SK-N-DZ (cell line): ENCODE measurements around the gene MED16.

Experiments used
- DNase-seq: peaks from one replicate; pipeline ENCODE4 v3.0.0-alpha.2; 2015; ENCODE audit warnings: low spot score

The MED16 gene

GRCh38 chr19:872266-872951, 20.6 kb downstream of the MED16 start:
- DNase-seq, result peak; percentile 62

- no peak for DNase-seq
Observed at GRCh38 chr19:871446-872265, 21.3 kb downstream of the MED16 start.

GRCh38 chr19:870963-871401, 22.0 kb downstream of the MED16 start:
- DNase-seq, result no peak

GRCh38 chr19:870314-870713, 22.7 kb downstream of the MED16 start:
- DNase-seq, result no peak

- no peak for DNase-seq
Observed at GRCh38 chr19:869245-870177, 23.5 kb downstream of the MED16 start.

- no peak for DNase-seq
Observed at GRCh38 chr19:868458-869244, 24.3 kb downstream of the MED16 start.

- DNase-seq, result no peak
Observed at GRCh38 chr19:867855-868457, 25.0 kb downstream of the MED16 start.

- DNase-seq, result no peak
Observed at GRCh38 chr19:867301-867793, 25.6 kb downstream of the MED16 start.

- DNase-seq, result no peak
Observed at GRCh38 chr19:866769-867300, 26.2 kb downstream of the MED16 start.

GRCh38 chr19:863315-863620, 29.7 kb downstream of the MED16 start:
- DNase-seq, result no peak

GRCh38 chr19:862581-863314, 30.2 kb downstream of the MED16 start:
- peak; percentile 54 for DNase-seq

- DNase-seq, result peak; percentile 71
Observed at GRCh38 chr19:861756-862580, 31.0 kb downstream of the MED16 start.

- no peak for DNase-seq
Observed at GRCh38 chr19:861141-861755, 31.7 kb downstream of the MED16 start.

GRCh38 chr19:858868-859843, 33.8 kb downstream of the MED16 start, which contains the start of gene CFD:
Gene CFD, plus strand, starts transcription at chr19:859664. Its CDS starts 26 bp downstream, at chr19:859690.
- no peak for DNase-seq

- DNase-seq, result no peak
Observed at GRCh38 chr19:858284-858683, 34.7 kb downstream of the MED16 start.

- DNase-seq, result no peak
Observed at GRCh38 chr19:855566-856120, 37.3 kb downstream of the MED16 start.

- DNase-seq, result no peak
Observed at GRCh38 chr19:855142-855541, 37.8 kb downstream of the MED16 start.
